SIG-M5 treated with dmso at 0.1 percent for 504 hours (cell line): ENCODE measurements around the gene MYO10.

ENCODE experiments used
- DNase-seq: peaks from one replicate; lab custom pipeline; 2025; ENCODE audit not compliant: unreplicated experiment; lab: John Stamatoyannopoulos, UW

Gene MYO10

DNA sequence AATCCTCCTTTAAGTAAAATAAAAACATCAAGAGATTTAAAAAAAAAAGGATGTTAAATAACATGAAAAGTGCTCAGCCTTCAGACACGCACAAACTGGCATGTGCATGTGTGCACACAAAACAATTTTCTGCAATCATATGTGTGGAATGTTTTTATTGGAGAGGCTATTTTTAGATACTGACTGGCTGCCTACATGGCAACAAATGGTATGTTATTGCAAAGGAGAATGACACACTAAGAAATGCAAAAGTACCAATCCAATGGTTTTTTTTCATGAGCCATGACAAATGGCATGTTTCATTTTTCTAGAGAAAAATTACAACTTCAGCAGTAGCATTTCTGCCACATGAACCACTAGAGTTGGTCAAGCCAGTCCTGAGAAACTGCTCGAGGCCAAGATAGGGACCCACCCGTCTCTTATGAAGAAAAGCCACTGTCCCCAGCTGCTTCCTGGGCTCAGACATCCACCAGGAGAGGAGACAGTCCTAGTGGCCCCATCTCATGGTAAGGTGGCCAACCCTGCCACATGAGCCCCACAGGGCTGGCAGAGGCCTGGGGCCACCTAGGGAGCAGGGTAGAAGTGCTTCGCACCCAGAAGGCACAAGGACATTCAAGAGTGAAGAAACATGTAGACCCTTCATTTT is 116.4 kb downstream of the MYO10 start:
- DNase-seq = no peak

GRCh38 chr5:16815432-16815831 is 120.7 kb downstream of the MYO10 start:
- DNase-seq = peak; percentile 18

GRCh38 chr5:16812911-16813310 is 123.2 kb downstream of the MYO10 start:
- peak; percentile 28 for DNase-seq

- DNase-seq = no peak
These were observed 123.6 kb downstream of the MYO10 start for GRCh38 chr5:16812448-16812847.

DNA sequence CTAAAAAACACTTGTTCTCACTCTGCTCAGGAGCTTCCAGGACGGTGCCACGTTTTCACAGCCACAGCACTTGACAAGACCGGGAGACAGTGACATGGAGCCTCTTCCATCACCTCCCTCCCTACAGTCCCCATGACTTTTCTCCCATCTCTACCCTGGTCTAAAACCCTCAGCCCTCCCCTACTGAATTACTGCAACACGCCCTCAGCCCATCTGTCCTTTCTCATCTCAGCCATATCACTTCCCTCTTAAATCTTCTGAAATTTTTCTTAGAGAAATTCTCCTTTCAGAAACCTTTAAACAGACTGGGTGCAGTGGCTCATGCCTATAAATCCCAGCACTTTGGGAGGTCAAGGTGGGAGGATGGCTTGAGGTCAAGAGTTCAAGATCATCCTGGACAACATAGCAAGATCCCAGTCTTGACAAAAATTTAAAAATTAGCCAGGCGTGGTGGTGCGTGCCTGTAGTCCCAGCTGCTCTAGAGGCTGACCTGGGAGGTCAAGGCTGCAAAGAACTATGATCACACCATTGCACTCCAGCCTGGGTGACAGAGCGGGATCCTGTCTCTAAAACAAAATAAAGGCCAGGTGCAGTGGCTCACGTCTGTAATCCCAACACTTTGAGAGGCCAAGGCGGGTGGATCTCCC is 125.8 kb downstream of the MYO10 start:
- DNase-seq = no peak

- DNase-seq = no peak
These were observed 126.5 kb downstream of the MYO10 start for GRCh38 chr5:16809395-16810207.

GRCh38 chr5:16809010-16809394 is 127.1 kb downstream of the MYO10 start:
- DNase-seq = no peak

DNA sequence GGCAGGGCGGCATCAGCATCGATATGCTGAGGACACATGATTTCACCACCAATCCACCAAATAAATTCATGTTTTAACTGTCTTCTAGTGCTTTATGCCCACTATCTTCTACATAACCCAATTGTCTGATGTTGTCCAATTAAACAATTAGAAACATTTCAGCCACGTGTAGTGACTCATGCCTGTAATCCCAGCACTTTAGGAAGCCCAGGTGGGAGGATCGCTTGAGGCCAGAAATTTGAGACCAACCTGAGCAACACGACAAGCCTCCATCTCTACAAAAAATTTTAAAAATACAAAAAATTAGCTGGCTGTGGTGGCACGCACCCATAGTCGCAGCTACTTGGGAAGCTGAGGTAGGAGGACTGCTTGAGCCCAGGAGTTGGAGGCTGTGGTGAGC is 128.1 kb downstream of the MYO10 start:
- DNase-seq = no peak

- no peak for DNase-seq
These were observed 128.6 kb downstream of the MYO10 start for GRCh38 chr5:16807547-16807864.

- no peak for DNase-seq
These were observed 129.2 kb downstream of the MYO10 start for GRCh38 chr5:16806711-16807546.

DNA sequence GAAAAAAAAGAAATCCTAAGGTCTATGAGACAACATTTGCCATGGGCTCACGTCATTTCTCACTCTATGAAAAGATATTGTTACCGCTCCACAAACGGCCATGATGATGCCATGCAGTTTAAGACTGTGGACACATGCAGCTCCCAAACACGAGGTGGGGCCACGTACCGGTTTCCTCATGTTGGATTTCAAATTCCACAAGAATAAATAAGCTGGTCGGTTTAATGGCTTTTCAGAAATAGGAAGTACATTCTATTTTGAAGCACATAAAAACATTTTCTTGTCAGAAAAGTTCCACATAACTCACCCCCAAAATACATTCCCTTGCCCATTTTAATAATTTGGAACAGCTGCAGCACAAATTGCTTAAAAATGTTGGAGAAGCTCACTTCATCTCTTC is 130.6 kb downstream of the MYO10 start:
- DNase-seq = no peak

GRCh38 chr5:16803831-16804230 is 132.3 kb downstream of the MYO10 start:
- DNase-seq = no peak

GRCh38 chr5:16800477-16800876 is 135.6 kb downstream of the MYO10 start:
- no peak for DNase-seq

GRCh38 chr5:16799796-16800195 is 136.3 kb downstream of the MYO10 start:
- no peak for DNase-seq

DNA sequence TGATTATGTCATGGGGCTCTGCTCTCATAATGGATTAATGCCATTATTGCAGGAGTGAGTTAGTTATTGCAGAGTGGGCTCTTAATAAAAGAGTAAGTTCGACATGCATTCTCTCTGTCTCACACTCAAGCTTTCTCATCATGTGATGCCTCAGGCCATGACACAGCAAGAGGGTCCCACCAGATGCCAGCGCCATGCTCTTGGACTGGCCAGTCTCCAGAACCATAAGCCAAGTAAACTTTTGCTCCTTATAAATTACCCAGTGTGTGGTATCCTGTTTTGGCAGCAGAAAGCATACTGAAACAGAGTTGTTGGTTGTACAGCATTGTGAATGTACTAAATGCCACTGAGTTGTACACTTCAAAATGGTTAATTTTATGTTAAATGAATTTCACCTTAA is 138.1 kb downstream of the MYO10 start:
- DNase-seq = no peak

DNA sequence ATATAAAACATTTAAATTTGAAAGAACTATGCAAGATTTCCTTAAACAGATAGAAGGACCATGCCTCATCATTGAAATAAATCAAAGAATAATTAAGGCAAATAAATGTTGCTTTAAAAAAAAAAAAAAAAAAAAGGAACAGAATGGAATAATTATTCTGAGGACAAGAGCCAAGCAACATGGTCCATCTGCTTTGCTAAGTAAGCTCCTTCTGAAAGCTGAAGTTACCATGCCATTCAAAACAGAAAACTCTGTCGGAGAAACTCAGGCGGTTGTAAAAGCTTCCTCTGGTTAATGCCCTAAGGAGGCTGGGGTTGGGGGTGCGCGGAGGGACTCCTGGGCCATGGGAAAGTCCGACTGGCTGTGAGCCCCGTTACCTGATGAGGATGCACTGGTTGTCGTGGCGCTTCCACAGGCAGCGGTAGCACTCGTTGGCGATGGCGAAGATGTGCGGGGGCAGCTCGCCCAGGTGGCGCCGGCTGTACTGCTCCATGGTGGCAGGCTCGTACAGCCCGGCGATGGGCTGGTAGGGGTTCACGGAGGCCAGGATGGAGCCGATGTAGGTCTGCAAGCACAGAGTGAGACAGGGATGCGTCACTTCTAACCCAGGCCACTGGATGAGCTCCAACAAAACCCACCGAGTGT is 141.7 kb downstream of the MYO10 start:
- no peak for DNase-seq

DNA sequence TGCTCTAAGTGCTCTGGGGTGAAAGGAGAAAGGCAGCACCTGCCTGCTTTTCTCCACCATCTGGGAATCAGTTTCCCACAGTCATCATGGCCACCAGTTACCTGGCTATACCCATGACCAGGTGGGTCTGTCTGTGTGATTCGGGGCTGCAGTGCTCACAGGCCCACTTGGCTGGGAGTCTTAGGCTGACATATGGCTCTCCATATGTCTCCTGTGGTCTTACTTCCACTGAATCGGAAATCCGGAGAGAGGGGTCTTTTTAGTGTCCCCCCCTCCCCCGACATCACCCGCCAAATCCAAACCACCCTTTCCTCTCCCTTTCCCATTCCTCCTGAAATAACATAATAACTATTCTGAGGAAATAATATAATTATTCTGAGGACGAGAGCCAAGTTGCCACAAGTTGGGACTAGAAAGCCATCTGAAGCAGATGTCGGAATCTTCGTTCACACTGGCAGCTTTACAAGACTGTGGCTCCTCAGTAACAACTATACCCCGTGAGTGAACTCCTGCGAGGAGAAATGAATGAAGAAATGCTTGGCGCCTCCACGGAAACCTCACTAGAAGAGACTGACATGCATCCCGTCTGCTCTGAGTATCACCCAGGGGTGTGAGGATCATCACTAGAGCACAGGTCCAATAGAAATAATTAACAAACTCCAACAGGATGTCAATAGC is 143.4 kb downstream of the MYO10 start:
- no peak for DNase-seq

DNA sequence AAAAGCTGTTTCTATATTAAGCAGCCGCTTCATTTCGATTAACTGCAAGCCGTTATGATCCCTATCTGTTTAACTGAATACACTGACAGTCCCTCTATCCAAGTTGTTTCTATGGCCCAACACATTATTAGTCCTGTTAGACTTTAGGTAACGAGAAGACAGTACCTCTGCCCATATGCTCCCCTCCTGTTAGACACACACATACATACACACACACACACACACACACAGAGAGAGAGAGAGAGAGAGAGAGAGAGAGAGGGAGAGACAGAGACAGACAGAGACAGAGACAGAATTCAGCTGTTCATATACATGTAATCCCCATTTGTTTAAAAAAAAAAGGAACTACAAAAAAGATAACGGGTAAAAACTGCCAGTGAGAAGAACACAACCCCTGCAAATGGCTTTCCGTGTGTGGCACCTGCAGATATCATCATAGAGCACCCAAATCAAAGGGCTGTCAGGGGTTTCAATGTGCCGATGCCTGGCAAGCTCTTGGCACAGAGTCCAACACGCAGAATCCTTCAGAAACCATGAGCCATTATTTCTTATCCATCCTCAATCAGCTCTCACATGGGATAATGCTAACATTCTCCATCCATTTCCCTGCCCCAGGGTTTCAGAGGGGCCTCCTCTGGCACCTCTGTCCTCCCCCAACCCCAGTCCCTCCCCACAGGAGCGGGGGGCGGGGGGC is 144.0 kb downstream of the MYO10 start:
- DNase-seq = no peak

DNA sequence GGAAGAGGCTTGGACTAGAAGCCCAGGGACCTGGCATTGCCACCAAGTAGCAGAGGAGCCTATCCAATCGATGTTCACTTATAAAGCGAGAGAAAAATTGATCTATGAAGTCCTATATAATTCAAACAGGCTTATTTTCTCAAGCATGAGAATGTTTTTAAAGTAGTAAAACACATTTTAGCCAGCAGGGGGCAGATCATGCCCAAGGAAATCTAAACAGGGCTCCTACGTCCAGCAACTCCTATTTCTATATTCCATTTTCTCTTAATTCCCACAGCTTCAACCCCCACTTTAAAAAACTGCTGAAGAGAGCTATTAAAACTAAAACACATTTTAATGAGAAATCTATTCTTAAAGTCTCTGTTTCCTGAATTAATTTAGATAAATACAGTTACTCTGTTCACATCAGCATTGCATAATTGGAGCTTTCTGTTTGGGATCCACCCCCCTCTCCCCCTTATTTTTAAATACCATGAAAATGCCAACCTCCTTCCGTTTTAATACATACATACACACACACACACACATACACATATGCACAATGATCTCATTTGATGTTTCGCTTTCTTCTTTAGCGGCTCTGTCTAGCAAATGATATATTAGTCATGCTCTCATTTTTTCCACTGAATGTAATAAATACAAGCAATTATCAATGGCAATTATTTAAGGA is 144.9 kb downstream of the MYO10 start:
- DNase-seq = peak; percentile 48
